Activated CD8-positive, alpha-beta memory T cell treated with anti-CD3 and anti-CD28 coated beads, Interleukin-2, amount 10 ng/mL, durations not matched to agents 7 days and 5 days (primary cell): ENCODE data around the gene ANKIB1. TPM values are rescaled to one million over a fixed set of nuclear protein-coding genes. Genes with fewer than 3 reads are reported as not detected.
"Not testable (repeated sequence)": the region's sequence is repeated elsewhere in the genome, so short reads cannot be mapped to it uniquely, and the experiment has no call there.

Experiments used
- ATAC-seq: fragments of 150-1000 bp; cut with Tn5 transposase; one replicate; pipeline ENCODE4 v1.10.0; 2021; ENCODE audit warnings: moderate library complexity
- CTCF ChIA-PET: fragments of 350-600 bp; sonication (Branson Sonifier 250); formaldehyde crosslinking; loops from one replicate; lab custom pipeline; 2021; ENCODE audit warnings: antibody characterized with exemption; lab: Charles Lee
- DNase-seq: peaks from one replicate; pipeline ENCODE4 v3.0.0-alpha.2; 2020
- H3K27ac Mint-ChIP-seq: one replicate; pipeline ENCODE4 v1.8.0; 2021; ENCODE audit warnings: mild to moderate bottlenecking, mixed read lengths
- H3K27me3 Mint-ChIP-seq: one replicate; pipeline ENCODE4 v1.8.0; 2021; ENCODE audit warnings: mixed read lengths
- H3K36me3 Mint-ChIP-seq: one replicate; pipeline ENCODE4 v1.8.0; 2021; ENCODE audit warnings: mild to moderate bottlenecking, mixed read lengths
- H3K4me1 Mint-ChIP-seq: one replicate; pipeline ENCODE4 v1.8.0; 2021; ENCODE audit warnings: mixed read lengths
- H3K4me3 Mint-ChIP-seq: one replicate; pipeline ENCODE4 v1.8.0; 2021; ENCODE audit warnings: mild to moderate bottlenecking, moderate library complexity, mixed read lengths
- H3K9me3 Mint-ChIP-seq: one replicate; pipeline ENCODE4 v1.8.0; 2022; ENCODE audit warnings: low read depth, mixed read lengths
- total RNA-seq, 2 experiments: library from RNA; stranded (reverse); gene quantifications; one replicate each; pipeline ENCODE4 v1.2.3, GENCODE V29; 2021

ANKIB1 gene
- total RNA-seq, 2 experiments from 2014 or later, result 55.2 to 73.3 TPM

DNA sequence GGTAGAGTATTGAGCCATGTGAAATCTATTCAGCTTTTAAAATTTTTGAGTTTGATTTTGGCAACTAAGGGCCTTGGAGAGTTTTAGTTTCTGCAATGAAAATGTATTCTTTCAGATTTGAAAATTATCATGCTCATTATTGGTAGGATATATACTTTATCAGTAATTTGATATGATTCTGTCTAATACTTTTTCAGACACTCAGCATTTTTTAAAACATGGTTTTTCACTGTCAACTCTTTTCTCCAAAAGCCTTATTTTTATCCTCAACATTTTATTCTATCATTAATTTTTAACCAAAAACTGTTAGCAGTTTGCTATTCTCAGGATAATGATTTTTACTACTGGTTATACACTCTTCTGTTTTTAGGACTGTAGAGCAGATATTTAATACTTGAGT lies 4.8 kb downstream of the ANKIB1 start:
- DNase-seq (no peak), ATAC-seq (no peak)
- Mint-ChIP-seq H3K9me3 (peaks cover 5% of the 10 kb centered on the region), H3K36me3 (peaks cover 32% of the 10 kb centered on the region), H3K27me3 (no peaks in the 10 kb centered on the region), H3K4me1 (peaks cover 25% of the 10 kb centered on the region), H3K4me3 (no peak overlapping the region), H3K27ac (no peak overlapping the region)
- CTCF ChIA-PET, result no interaction called here

DNA sequence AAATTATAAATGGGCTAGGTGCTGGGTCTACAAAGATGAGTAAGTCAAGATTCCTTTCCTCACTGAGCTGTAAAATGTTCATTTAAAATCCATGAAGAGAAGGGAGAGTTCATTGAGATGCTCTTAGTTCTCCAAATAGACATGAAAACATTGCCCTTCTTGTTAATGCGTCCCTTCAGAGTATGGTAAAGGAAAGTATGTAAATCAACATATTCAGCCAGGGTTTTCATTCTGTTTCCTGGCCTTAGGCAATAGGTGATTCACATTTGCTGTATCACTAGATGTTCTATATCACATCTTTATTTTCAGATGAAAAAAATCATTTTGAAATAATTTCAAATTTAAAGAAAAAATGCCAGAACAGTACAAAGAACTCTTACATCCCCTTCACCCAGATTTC lies 5.4 kb downstream of the ANKIB1 start:
- CTCF ChIA-PET, result no interaction called here
- Mint-ChIP-seq H3K4me3 (no peak overlapping the region), H3K27ac (no peak overlapping the region)

DNA sequence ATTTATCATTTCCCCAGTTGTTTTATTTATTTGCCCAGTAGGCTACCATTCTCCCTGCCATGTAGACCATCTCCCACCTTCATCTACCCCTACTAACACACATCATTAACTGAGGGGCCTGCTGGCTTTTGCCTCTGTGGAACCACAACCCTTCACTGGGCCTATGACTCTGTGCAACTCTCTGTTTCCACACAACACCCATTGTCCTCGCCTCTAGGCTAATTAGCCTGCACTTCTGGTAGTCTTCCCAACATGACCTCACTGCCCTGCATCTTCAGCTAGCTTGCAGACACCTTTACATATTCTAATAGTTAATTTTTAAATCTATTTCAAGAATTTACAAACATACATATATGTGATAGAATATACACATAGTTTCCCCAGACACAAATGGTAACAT lies 7.5 kb downstream of the ANKIB1 start:
- no peaks in the 10 kb centered on the region for H3K27me3 Mint-ChIP-seq
- ATAC-seq (no peak), DNase-seq (no peak)
- no peak overlapping the region for H3K4me3 Mint-ChIP-seq
- no peak overlapping the region for H3K27ac Mint-ChIP-seq
- CTCF ChIA-PET, result no interaction called here
- peaks cover 5% of the 10 kb centered on the region for H3K9me3 Mint-ChIP-seq
- H3K4me1 Mint-ChIP-seq, result peaks cover 13% of the 10 kb centered on the region
- peaks cover 28% of the 10 kb centered on the region for H3K36me3 Mint-ChIP-seq

More for the DNA sequence above, 5.4 kb downstream of the ANKIB1 start:
- ATAC-seq (no peak), DNase-seq (no peak)
- Mint-ChIP-seq H3K4me1 (peaks cover 25% of the 10 kb centered on the region), H3K27me3 (no peaks in the 10 kb centered on the region), H3K9me3 (peaks cover 5% of the 10 kb centered on the region), H3K36me3 (peaks cover 31% of the 10 kb centered on the region)

DNA sequence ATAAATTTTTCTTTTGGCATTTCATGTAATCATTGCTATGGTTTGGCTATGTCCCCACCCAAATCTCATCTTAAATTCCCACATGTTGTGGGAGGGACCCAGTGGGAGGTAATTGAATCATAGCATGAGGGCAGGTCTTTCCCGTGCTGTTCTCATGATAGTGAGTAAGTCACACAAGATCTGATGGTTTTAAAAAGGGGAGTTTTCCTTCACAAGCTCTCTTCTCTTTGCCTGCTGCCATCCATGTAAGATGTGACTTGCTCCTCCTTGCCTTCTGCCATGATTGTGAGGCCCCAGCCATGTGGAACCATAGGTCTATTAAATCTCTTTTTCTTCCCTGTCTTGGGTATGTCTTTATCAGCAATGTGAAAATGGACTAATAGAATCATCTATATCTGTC lies 9.0 kb downstream of the ANKIB1 start:
- H3K27me3 Mint-ChIP-seq, H3K9me3 Mint-ChIP-seq, H3K4me1 Mint-ChIP-seq, DNase-seq, H3K4me3 Mint-ChIP-seq, H3K27ac Mint-ChIP-seq, ATAC-seq: not testable (repeated sequence)
- CTCF ChIA-PET, result interaction anchor here (1.0 kb wide), 1 partner anchor 31 kb away, joined by 3 read pairs; no protein-coding TSS in a partner anchor
- H3K36me3 Mint-ChIP-seq, result peaks cover 31% of the 10 kb centered on the region

DNA sequence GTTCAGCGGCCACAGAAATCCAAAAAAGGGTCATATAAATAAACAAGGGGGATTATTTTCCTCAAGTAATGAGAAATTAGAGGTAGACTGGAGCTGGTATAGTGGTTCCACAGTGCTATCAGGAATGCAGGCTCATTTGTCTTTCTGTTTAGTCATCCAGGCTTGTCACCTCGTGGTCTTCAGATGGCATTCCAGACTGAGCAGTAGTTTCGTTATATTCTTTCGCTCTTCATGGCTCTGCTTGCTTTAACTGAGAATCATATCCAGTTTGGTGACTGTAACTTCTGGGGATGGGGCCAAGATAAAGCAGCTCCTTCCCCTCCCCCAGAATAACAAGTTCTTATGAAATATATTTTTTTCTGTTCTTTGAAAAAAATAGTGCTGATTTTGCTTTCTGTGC lies 9.5 kb downstream of the ANKIB1 start:
- Mint-ChIP-seq H3K4me3 (no peak overlapping the region), H3K36me3 (peaks cover 36% of the 10 kb centered on the region), H3K9me3 (peaks cover 5% of the 10 kb centered on the region), H3K27me3 (no peaks in the 10 kb centered on the region), H3K4me1 (peaks cover 12% of the 10 kb centered on the region), H3K27ac (no peak overlapping the region)
- DNase-seq (no peak), ATAC-seq (no peak)
- CTCF ChIA-PET, result interaction anchor here (1.0 kb wide), 1 partner anchor 30 kb away, joined by 3 read pairs; no protein-coding TSS in a partner anchor

DNA sequence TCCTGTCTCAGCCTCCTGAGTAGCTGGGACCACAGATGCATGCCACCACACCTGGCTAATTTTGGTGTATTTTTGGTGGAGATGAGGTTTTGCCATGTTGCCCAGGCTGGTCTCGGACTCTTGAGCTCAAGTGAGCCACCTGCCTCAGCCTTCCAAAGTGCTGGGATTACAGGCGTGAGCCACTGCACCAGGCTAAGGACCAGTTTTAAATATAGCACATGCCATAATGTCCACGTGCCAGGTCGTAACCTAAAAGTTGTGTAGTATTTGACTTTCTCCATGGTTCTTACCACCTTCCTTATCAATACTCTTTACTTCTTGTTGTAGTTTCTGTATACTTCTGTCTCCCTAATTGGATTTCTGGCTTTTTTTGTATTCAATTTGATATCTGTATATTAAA lies 13.3 kb downstream of the ANKIB1 start:
- Mint-ChIP-seq H3K9me3 (peaks cover 7% of the 10 kb centered on the region), H3K4me3 (no peak overlapping the region), H3K36me3 (peaks cover 32% of the 10 kb centered on the region), H3K4me1 (peaks cover 6% of the 10 kb centered on the region), H3K27me3 (no peaks in the 10 kb centered on the region), H3K27ac (no peak overlapping the region)
- DNase-seq (no peak), ATAC-seq (no peak)
- CTCF ChIA-PET, result no interaction called here

DNA sequence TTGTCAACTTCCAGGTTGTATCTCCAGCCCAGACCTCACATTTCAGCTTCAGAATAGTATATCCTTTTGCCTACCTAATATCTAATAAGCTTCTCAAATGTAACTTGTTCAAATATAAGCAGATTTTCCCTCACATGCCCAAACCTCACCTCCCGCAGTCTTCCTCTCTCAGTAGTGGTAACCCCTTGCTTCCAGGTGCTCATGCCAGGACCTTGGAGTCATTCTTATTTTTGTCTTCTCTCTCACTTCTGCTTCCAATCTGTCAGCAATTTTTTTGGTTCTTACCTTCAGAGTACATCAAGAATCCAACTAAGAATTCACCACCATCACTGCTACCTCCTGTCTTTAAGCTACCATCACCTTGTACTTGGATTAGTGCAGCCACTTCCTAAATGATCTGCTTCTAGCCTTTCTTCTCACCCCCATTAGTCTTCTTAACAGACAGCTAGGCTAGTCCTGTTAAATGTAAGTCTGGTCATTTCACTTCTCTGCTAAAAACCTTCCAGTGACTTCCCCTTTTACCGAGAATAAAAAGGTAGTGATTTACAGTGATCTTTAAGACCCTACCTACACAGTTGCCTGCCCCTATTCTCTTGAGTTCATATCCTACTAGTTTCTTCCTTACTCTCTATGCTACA lies 14.0 kb downstream of the ANKIB1 start:
- no peaks in the 10 kb centered on the region for H3K27me3 Mint-ChIP-seq

DNA sequence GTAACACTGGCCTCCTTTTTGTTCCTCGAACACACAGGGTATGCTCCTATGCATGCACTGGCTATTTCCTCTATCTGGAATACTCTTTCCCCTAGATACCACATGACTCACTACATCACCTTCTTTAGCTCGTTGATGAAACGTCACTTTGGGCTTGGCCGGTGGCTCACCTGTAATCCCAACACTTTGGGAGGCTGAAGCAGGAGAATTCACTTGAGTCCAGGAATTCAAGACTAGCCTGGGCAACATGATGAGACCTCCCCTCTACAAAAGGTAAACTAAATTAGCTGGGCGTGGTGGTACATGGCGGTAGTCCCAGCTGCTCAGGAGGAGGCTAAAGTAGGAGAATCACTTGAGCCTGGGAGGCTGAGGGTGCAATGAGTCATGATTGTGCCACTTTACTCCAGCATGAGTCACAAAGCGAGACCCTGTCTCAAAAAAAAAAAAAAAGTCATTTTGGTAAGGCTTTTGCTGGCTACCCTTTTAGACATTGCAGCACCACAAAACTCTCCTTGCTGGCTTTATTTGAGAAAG lies 14.5 kb downstream of the ANKIB1 start:
- Mint-ChIP-seq H3K27me3 (no peaks in the 10 kb centered on the region), H3K36me3 (peaks cover 27% of the 10 kb centered on the region), H3K27ac (no peak overlapping the region), H3K4me3 (no peak overlapping the region), H3K4me1 (peaks cover 6% of the 10 kb centered on the region), H3K9me3 (peaks cover 1% of the 10 kb centered on the region)
- CTCF ChIA-PET, result interaction anchor here (0.8 kb wide), 1 partner anchor 185 kb away, joined by 3 read pairs; no protein-coding TSS in a partner anchor
- ATAC-seq (no peak), DNase-seq (no peak)

More for the DNA sequence above, 14.0 kb downstream of the ANKIB1 start:
- CTCF ChIA-PET, result no interaction called here
- DNase-seq, result no peak
- peaks cover 6% of the 10 kb centered on the region for H3K9me3 Mint-ChIP-seq
- peaks cover 6% of the 10 kb centered on the region for H3K4me1 Mint-ChIP-seq
- no peak overlapping the region for H3K4me3 Mint-ChIP-seq
- peaks cover 33% of the 10 kb centered on the region for H3K36me3 Mint-ChIP-seq
- no peak for ATAC-seq
- H3K27ac Mint-ChIP-seq, result no peak overlapping the region

DNA sequence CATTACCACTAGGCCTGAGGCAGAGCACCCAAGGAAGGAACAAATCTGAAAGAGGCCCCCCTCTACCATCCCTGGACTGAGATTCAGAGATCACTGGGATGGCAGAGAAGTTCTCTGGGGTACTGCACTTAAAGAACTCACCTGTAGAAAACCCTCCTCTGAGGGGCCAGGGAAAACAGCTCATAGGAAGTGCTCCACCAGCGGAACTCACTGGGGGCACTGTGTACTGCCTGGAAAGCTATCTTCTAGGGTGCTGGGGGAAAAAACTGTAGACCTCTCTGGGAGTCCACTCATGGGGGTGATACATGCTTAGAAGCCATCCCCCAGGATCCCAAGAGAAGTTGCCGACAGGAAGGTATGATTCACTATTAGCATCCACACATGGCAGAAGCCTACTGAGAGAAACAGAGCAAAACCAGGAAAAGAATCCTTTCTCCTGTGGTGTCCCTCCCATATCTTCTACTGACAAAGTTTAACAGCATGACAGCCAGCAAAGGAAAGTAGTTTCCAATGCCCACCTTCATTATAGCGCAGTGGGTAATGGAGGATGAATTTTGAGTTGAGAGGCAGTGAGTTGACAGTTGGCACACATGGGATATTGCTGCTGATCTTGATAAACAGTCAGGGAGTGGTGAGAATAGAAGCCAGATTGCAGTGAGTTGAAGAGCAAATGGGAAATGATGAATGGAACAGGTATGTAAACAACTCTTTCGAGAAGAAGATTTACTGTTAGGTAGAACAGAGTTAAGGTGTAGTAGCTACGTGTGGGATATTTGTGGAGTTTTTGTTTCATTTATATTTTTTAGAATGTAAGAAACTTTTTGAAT lies 20.9 kb downstream of the ANKIB1 start:
- Mint-ChIP-seq H3K36me3 (peaks cover 10% of the 10 kb centered on the region), H3K9me3 (peaks cover under 1% of the 10 kb centered on the region), H3K27ac (no peak overlapping the region), H3K4me3 (no peak overlapping the region), H3K4me1 (no peaks in the 10 kb centered on the region), H3K27me3 (no peaks in the 10 kb centered on the region)
- CTCF ChIA-PET, result no interaction called here
- ATAC-seq (no peak), DNase-seq (no peak)

DNA sequence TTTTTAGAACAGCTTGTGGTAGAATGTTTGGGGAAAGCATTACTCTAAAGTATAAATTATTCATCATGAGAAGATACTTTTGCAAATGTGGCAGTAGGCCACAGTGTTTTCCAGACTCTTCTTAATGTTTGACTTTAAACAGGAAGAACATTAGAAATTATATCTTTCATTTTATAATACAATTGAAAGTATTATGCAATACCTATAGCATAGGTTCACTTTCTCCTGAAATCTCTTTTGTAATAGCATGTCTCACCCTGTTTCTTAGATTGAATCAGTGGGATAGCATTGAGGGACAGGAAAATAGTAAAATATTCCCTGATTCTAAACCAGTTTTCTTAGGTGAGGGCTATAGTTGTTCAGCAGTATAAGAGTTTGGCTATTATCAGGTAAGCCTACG lies 23.1 kb downstream of the ANKIB1 start:
- Mint-ChIP-seq H3K4me1 (no peaks in the 10 kb centered on the region), H3K4me3 (no peak overlapping the region), H3K27me3 (no peaks in the 10 kb centered on the region), H3K9me3 (no peaks in the 10 kb centered on the region), H3K27ac (no peak overlapping the region), H3K36me3 (peaks cover 14% of the 10 kb centered on the region)
- DNase-seq (no peak), ATAC-seq (no peak)
- CTCF ChIA-PET, result no interaction called here

DNA sequence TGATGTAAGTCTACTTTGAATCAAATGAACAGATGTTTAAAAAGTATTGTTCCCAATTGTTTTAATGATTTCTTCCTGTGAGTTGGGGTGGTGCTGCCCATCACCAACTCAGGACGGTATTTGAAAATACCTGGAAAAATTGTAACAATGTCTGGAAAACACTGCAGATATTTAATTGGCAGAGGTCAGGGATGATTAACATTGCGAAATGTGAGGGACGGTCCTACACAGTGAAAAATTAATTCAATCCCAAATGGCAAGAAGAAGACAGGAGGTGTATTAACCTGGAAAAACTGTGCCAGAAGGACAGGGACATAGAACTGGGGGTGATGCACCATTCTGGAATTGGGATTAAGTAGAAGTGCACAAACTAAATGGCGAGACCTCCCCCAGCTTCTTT lies 29.6 kb downstream of the ANKIB1 start:
- H3K36me3 Mint-ChIP-seq, result peaks cover 39% of the 10 kb centered on the region
- DNase-seq (no peak), ATAC-seq (no peak)
- peaks cover 7% of the 10 kb centered on the region for H3K9me3 Mint-ChIP-seq
- CTCF ChIA-PET, result no interaction called here
- no peaks in the 10 kb centered on the region for H3K27me3 Mint-ChIP-seq
- no peak overlapping the region for H3K27ac Mint-ChIP-seq
- H3K4me3 Mint-ChIP-seq, result no peak overlapping the region
- H3K4me1 Mint-ChIP-seq, result peaks cover 8% of the 10 kb centered on the region

DNA sequence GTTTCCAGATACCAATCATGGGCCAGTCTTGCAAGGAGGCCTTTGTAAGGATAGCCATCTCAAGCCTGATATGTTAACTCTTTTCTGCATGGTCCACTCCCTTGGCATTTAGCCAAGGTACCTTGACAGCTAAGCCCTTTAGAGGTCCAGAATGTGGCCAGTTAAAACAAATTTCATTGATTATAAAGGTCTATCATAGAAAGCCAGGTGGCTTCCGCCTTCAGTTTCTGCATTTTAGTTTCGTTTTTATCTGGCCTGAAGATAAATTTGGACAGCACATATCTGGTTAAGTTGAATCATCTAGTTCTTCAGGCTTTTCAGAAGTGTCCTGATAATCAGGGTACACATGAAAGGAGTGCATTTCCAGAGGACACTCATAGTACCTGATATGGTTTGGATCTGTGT lies 30.7 kb downstream of the ANKIB1 start:
- Mint-ChIP-seq H3K4me1 (peaks cover 8% of the 10 kb centered on the region), H3K4me3 (no peak overlapping the region), H3K9me3 (peaks cover 14% of the 10 kb centered on the region), H3K36me3 (peaks cover 49% of the 10 kb centered on the region), H3K27me3 (no peaks in the 10 kb centered on the region), H3K27ac (peak overlapping the region; percentile 37)
- ATAC-seq (no peak), DNase-seq (no peak)
- CTCF ChIA-PET, result no interaction called here

DNA sequence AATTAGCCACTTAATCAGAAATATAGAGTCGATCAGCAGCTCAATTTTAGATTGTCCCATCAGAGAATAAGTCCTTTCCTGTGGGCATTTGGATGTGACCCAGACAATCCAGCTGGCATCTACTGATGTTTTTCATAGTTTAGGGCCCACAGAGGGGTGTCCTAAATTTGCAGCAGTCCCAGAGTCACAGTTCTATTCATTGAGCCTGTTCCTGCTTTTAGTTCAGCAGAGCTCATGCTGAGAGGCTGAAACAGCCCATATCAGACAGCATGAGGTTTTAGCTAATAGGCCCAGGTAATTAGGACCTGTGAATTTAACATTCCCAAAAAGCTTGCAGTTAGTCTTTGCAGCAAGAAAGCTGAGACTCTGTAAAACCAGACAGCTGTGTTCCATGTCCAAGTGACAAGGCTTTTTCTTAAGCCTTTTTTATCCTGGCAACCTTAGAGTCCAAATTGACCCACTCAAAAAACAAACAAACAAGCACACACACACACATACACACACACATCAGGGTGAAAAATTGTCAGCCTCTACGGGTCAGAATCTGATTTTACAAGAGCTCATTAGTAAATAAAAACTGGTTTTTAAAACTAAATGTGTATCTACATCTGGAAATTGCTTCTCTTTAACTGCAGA lies 33.7 kb downstream of the ANKIB1 start:
- CTCF ChIA-PET, result no interaction called here
- H3K36me3 Mint-ChIP-seq, result peaks cover 51% of the 10 kb centered on the region
- peaks cover 8% of the 10 kb centered on the region for H3K4me1 Mint-ChIP-seq
- no peaks in the 10 kb centered on the region for H3K27me3 Mint-ChIP-seq
- no peak for ATAC-seq
- H3K4me3 Mint-ChIP-seq, result no peak overlapping the region
- DNase-seq, result no peak
- no peak overlapping the region for H3K27ac Mint-ChIP-seq
- H3K9me3 Mint-ChIP-seq, result peaks cover 15% of the 10 kb centered on the region
